ENCODE results near the gene MUC22.
"Not testable (repeated sequence)": the region's sequence is repeated elsewhere in the genome, so short reads cannot be mapped to it uniquely, and the experiment has no call there.

The MUC22 gene

GRCh38 chr6:31000067-31000860 lies 10.0 kb upstream of the MUC22 start:
- DNase-seq = not testable (repeated sequence)

GRCh38 chr6:31001281-31001888 lies 8.9 kb upstream of the MUC22 start:
- DNase-seq = no peak

- DNase-seq = no peak
Observed at GRCh38 chr6:31002471-31002870, 7.8 kb upstream of the MUC22 start.

GRCh38 chr6:31004794-31005193 lies 5.5 kb upstream of the MUC22 start:
- no peak for DNase-seq

- no peak for DNase-seq
Observed at GRCh38 chr6:31005249-31006020, 4.8 kb upstream of the MUC22 start.

GRCh38 chr6:31007694-31008093 lies 2.6 kb upstream of the MUC22 start:
- no peak for DNase-seq

- no peak for DNase-seq
Observed at GRCh38 chr6:31008165-31008564, 2.1 kb upstream of the MUC22 start.

GRCh38 chr6:31009731-31010130 lies 543 bp upstream of the MUC22 start:
- no peak for DNase-seq

- no peak for DNase-seq
Observed at GRCh38 chr6:31011153-31011552, 879 bp downstream of the MUC22 start.

GRCh38 chr6:31016659-31017299 lies 6.5 kb downstream of the MUC22 start:
- no peak for DNase-seq

GRCh38 chr6:31017436-31017835 lies 7.2 kb downstream of the MUC22 start:
- not testable (repeated sequence) for DNase-seq

- no peak for DNase-seq
Observed at GRCh38 chr6:31020057-31020456, 9.8 kb downstream of the MUC22 start.

GRCh38 chr6:31020631-31021255 lies 10.5 kb downstream of the MUC22 start:
- not testable (repeated sequence) for DNase-seq

- not testable (repeated sequence) for DNase-seq
Observed at GRCh38 chr6:31021705-31022531, 11.6 kb downstream of the MUC22 start.

- DNase-seq = no peak
Observed at GRCh38 chr6:31025595-31025994, 15.3 kb downstream of the MUC22 start.

- DNase-seq = no peak
Observed at GRCh38 chr6:31031095-31031494, 20.8 kb downstream of the MUC22 start.

GRCh38 chr6:31033075-31033474 lies 22.8 kb downstream of the MUC22 start:
- DNase-seq = no peak

GRCh38 chr6:31035862-31036497 lies 25.7 kb downstream of the MUC22 start:
- no peak for DNase-seq

GRCh38 chr6:31037169-31037568 lies 26.9 kb downstream of the MUC22 start:
- DNase-seq = no peak

- DNase-seq = no peak
Observed at GRCh38 chr6:31037682-31038081, 27.4 kb downstream of the MUC22 start.

GRCh38 chr6:31038559-31038958 lies 28.3 kb downstream of the MUC22 start:
- DNase-seq = no peak

Measured in CD4-positive, alpha-beta T cell treated with Interferon alpha-2 for 1 hour (primary cell).